SK-N-SH (cell line): ENCODE results near the gene ARID1A. TPM values are rescaled to one million over a fixed set of nuclear protein-coding genes. Genes with fewer than 3 reads are reported as not detected.

ENCODE experiments used
- CTCF ChIA-PET: fragments of 300-600, 350-600 bp; formaldehyde crosslinking; extraction: SDS; loops from one replicate; lab custom pipeline; 2021; lab: Yijun Ruan, JAX
- POLR2A ChIA-PET: fragments of 350-600 bp; sonication (Branson Sonifier 250); formaldehyde crosslinking; extraction: SDS; loops from one replicate; lab custom pipeline; 2020; ENCODE audit warnings: antibody characterized with exemption, inconsistent platforms; lab: Yijun Ruan, JAX
- DNase-seq: peaks from one replicate; pipeline ENCODE4 v3.0.0; 2012
- H2AFZ ChIP-seq: fragments of 200-600 bp; sonication (generic); 2 replicates; pipeline ENCODE4 v1.8.1; 2016; ENCODE audit warnings: antibody characterized with exemption, mild to moderate bottlenecking, low read depth
- H3F3A ChIP-seq: fragments of 200-600 bp; sonication (generic); replicated peaks from 2 replicates; pipeline ENCODE3; 2016; ENCODE audit warnings: antibody characterized with exemption, mild to moderate bottlenecking; ENCODE audit not compliant: insufficient read depth
- H3K27ac ChIP-seq, 2 experiments: fragments of 200-500 bp in 1 of 2; fragments of 200-600 bp in 1 of 2; sonication (Bioruptor generic) in 1 of 2; sonication (generic), shearing (Covaris generic) in 1 of 2; 2 replicates each; pipeline versions ENCODE4 v1.5.1 to v1.6.1; 2014 to 2016; ENCODE audit warnings: low read depth in 2 of 2, inconsistent platforms in 1 of 2, low read length in 1 of 2, mild to moderate bottlenecking in 1 of 2, mixed read lengths in 1 of 2
- H3K27me3 ChIP-seq: fragments of 200-600 bp; sonication (generic), shearing (Covaris generic); 2 replicates; pipeline ENCODE4 v1.6.1; 2016; ENCODE audit warnings: mixed run types; ENCODE audit not compliant: insufficient read depth
- H3K36me3 ChIP-seq, 2 experiments: fragments of 200-500 bp in 1 of 2; fragments of 200-600 bp in 1 of 2; sonication (Bioruptor generic) in 1 of 2; sonication (generic) in 1 of 2; replicated peaks in 1 of 2; 2 replicates each; pipeline versions ENCODE3 to v1.5.1; 2014 to 2016; ENCODE audit warnings: low read length in 1 of 2, mild to moderate bottlenecking in 1 of 2; ENCODE audit not compliant: insufficient read depth in 2 of 2, control insufficient read depth in 1 of 2
- H3K4me1 ChIP-seq, 2 experiments: fragments of 200-500 bp in 1 of 2; fragments of 200-600 bp in 1 of 2; sonication (Bioruptor generic) in 1 of 2; sonication (generic), shearing (Covaris generic) in 1 of 2; 2 replicates each; pipeline versions ENCODE4 v1.5.1 to v1.6.1; 2014 to 2016; ENCODE audit warnings: low read depth in 1 of 2, low read length in 1 of 2, mixed run types in 1 of 2; ENCODE audit not compliant: insufficient read depth in 2 of 2, control insufficient read depth in 1 of 2
- H3K4me2 ChIP-seq: fragments of 200-600 bp; sonication (generic), shearing (Covaris generic); 2 replicates; pipeline ENCODE4 v1.6.1; 2017; ENCODE audit warnings: mixed run types
- H3K4me3 ChIP-seq, 2 experiments: fragments of 200-500 bp in 1 of 2; fragments of 200-600 bp in 1 of 2; sonication (Bioruptor generic) in 1 of 2; sonication (generic), shearing (Covaris generic) in 1 of 2; 2 replicates each; pipeline versions ENCODE4 v1.5.1 to v1.8.1; 2014 to 2016; ENCODE audit warnings: low read depth in 2 of 2, inconsistent platforms in 1 of 2, low read length in 1 of 2, mild to moderate bottlenecking in 1 of 2, mixed read lengths in 1 of 2, moderate library complexity in 1 of 2
- H3K79me2 ChIP-seq: fragments of 200-600 bp; sonication (generic); 2 replicates; pipeline ENCODE4 v1.8.1; 2017; ENCODE audit warnings: mild to moderate bottlenecking; ENCODE audit not compliant: insufficient read depth
- H3K9ac ChIP-seq: fragments of 200-600 bp; sonication (generic); 2 replicates; pipeline ENCODE4 v1.6.1; 2017; ENCODE audit warnings: mixed run types
- H3K9me2 ChIP-seq: fragments of 200-600 bp; sonication (generic); 2 replicates; pipeline ENCODE4 v1.6.1; 2017; ENCODE audit warnings: mixed run types
- H3K9me3 ChIP-seq: fragments of 200-600 bp; sonication (generic); 2 replicates; pipeline ENCODE4 v1.6.1; 2017; ENCODE audit warnings: mixed run types, mild to moderate bottlenecking, moderate library complexity
- H4K20me1 ChIP-seq: fragments of 200-600 bp; sonication (generic); 2 replicates; pipeline ENCODE4 v1.6.1; 2017; ENCODE audit warnings: mild to moderate bottlenecking, mixed run types; ENCODE audit not compliant: insufficient read depth
- CHD2 ChIP-seq: fragments of 150-350 bp; IDR thresholded peaks from 2 replicates; pipeline ENCODE4 v1.6.1; 2018; ENCODE audit warnings: low read length; ENCODE audit not compliant: partially characterized antibody
- CTCF ChIP-seq: fragments of 200-600 bp; sonication (generic); IDR thresholded peaks from 2 replicates; pipeline ENCODE4 v1.6.1; 2017; ENCODE audit warnings: antibody characterized with exemption, mild to moderate bottlenecking, moderate library complexity
- ELF1 ChIP-seq: IDR thresholded peaks from 2 replicates; pipeline ENCODE4 v1.4.0; 2012
- EP300 ChIP-seq, 2 experiments: IDR thresholded peaks; 2 replicates each; pipeline versions ENCODE4 v1.4.0 to v1.6.1; 2012; ENCODE audit warnings: borderline replicate concordance in 1 of 2, low read depth in 1 of 2, low read length in 1 of 2
- FOSL2 ChIP-seq: IDR thresholded peaks from 2 replicates; pipeline ENCODE4 v1.4.0; 2012; ENCODE audit warnings: low read depth, mild to moderate bottlenecking, moderate library complexity, borderline replicate concordance
- FOXM1 ChIP-seq: IDR thresholded peaks from 2 replicates; pipeline ENCODE4 v1.4.0; 2012; ENCODE audit warnings: low read depth, mild to moderate bottlenecking
- GABPA ChIP-seq: IDR thresholded peaks from 2 replicates; pipeline ENCODE4 v1.4.0; 2012; ENCODE audit warnings: low read depth, mild to moderate bottlenecking
- GATA2 ChIP-seq: sonication (generic); formaldehyde crosslinking; IDR thresholded peaks from 2 replicates; pipeline ENCODE4 v1.5.0; 2020; ENCODE audit warnings: mild to moderate bottlenecking, missing genetic modification reagents
- JUND ChIP-seq: IDR thresholded peaks from 2 replicates; pipeline ENCODE4 v1.4.0; 2012
- MEF2A ChIP-seq: IDR thresholded peaks from 2 replicates; pipeline ENCODE4 v1.4.0; 2012; ENCODE audit warnings: low read depth, borderline replicate concordance
- NRF1 ChIP-seq: IDR thresholded peaks from 2 replicates; pipeline ENCODE4 v1.6.1; 2012; ENCODE audit warnings: low read depth, mild to moderate bottlenecking, low read length
- POLR2AphosphoS5 ChIP-seq: IDR thresholded peaks from 2 replicates; pipeline ENCODE4 v1.6.1; 2012; ENCODE audit warnings: low read depth, low read length
- RAD21 ChIP-seq: IDR thresholded peaks from 2 replicates; pipeline ENCODE4 v1.6.1; 2012; ENCODE audit warnings: mild to moderate bottlenecking, low read length
- REST ChIP-seq: IDR thresholded peaks from 2 replicates; pipeline ENCODE4 v1.6.1; 2012; ENCODE audit warnings: mild to moderate bottlenecking, low read depth, low read length, moderate library complexity
- RFX5 ChIP-seq: IDR thresholded peaks from 2 replicates; pipeline ENCODE4 v1.6.1; 2012; ENCODE audit warnings: mild to moderate bottlenecking, improper control_type of control experiment, low read length
- SIN3A ChIP-seq: IDR thresholded peaks from 2 replicates; pipeline ENCODE4 v1.6.1; 2012; ENCODE audit warnings: low read depth, mild to moderate bottlenecking, low read length, moderate library complexity, borderline replicate concordance
- SMC3 ChIP-seq: IDR thresholded peaks from 2 replicates; pipeline ENCODE4 v1.6.1; 2012; ENCODE audit warnings: low read depth, low read length, improper control_type of control experiment
- TCF12 ChIP-seq: IDR thresholded peaks from 2 replicates; pipeline ENCODE4 v1.4.0; 2012
- USF2 ChIP-seq: fragments of 150-350 bp; IDR thresholded peaks from 2 replicates; pipeline ENCODE4 v1.6.1; 2017; ENCODE audit warnings: antibody characterized with exemption, low read length, low read depth, borderline replicate concordance
- YY1 ChIP-seq: IDR thresholded peaks from 2 replicates; pipeline ENCODE4 v1.4.0; 2012; ENCODE audit warnings: low read depth, mild to moderate bottlenecking
- WGBS: methylation state at CpG from one replicate; pipeline ENCODE4 v1.1.6; 2017; ENCODE audit warnings: low lambda C conversion rate; 5-methylcytosine and 5-hydroxymethylcytosine counted together
- polyA plus RNA-seq, 3 experiments: library from polyadenylated mRNA; depleted of rRNA; stranded (reverse); fragments of >200 nt; gene quantifications; 2 replicates each; pipeline ENCODE4 v1.2.3, GENCODE V29; 2012

The ARID1A gene
- polyA plus RNA-seq, 1 of the 3 experiments (the other 2 are of a cell fraction) = 26.5 TPM

- peaks cover 96% of the 10 kb centered on the region for H4K20me1 ChIP-seq
- H3K36me3 ChIP-seq = peaks cover 38 to 45% of the 10 kb centered on the region in 2 experiments
- H3K9ac ChIP-seq = no peak overlapping the region
- POLR2A ChIA-PET = no interaction called here
- H3F3A ChIP-seq = peaks cover 19% of the 10 kb centered on the region
- no peak for DNase-seq
- TF ChIP-seq USF2 = no peak
- no peak for TF ChIP-seq SMC3
- TF ChIP-seq SIN3A = no peak
- TF ChIP-seq EP300 (IDR thresholded peaks at IDR 0.05; ENCODE audit: borderline replicate concordance in 1 of 2, low read depth in 1 of 2, low read length in 1 of 2) = no peak
- no peak for TF ChIP-seq CTCF
- TF ChIP-seq POLR2AphosphoS5 = no peak
- no peak for TF ChIP-seq JUND
- peaks cover 100% of the 10 kb centered on the region for H3K79me2 ChIP-seq
- no peaks in the 10 kb centered on the region for H3K27me3 ChIP-seq
- no peak overlapping the region for H3K27ac ChIP-seq
- 90% methylated on average over 1 of the region's 1 CpG for WGBS
- no peaks in the 10 kb centered on the region for H3K9me3 ChIP-seq
- H3K4me1 ChIP-seq = peaks cover 24 to 32% of the 10 kb centered on the region in 2 experiments; a peak in 3 of 4 replicates
- H3K4me3 ChIP-seq = no peak overlapping the region
- no peak overlapping the region for H3K4me2 ChIP-seq
- H2AFZ ChIP-seq = no peak overlapping the region
- CTCF ChIA-PET = interaction anchor here (0.9 to 2.7 kb wide), 3 partner anchors 14 to 126 kb away, joined by 3 to 9 read pairs (median 3); no protein-coding TSS in a partner anchor
- no peaks in the 10 kb centered on the region for H3K9me2 ChIP-seq
These were observed 32.8 kb downstream of the ARID1A start for GRCh38 chr1:26728645-26729044.

GRCh38 chr1:26729633-26730032 lies 33.8 kb downstream of the ARID1A start:
- CTCF ChIA-PET = interaction anchor here (1.1 to 2.7 kb wide), 3 partner anchors 15 to 127 kb away, joined by 3 to 9 read pairs (median 3); no protein-coding TSS in a partner anchor
- DNase-seq = no peak
- H3K4me1 ChIP-seq = peaks cover 15 to 23% of the 10 kb centered on the region in 2 experiments; a peak in 3 of 4 replicates
- H3K36me3 ChIP-seq = peaks cover 46 to 54% of the 10 kb centered on the region in 2 experiments
- POLR2A ChIA-PET = no interaction called here
- no peak overlapping the region for H3K4me2 ChIP-seq
- peaks cover 100% of the 10 kb centered on the region for H3K79me2 ChIP-seq
- H3K27me3 ChIP-seq = no peaks in the 10 kb centered on the region
- H3K9me3 ChIP-seq = no peaks in the 10 kb centered on the region
- no peak overlapping the region; a peak in 1 of 4 replicates for H3K27ac ChIP-seq
- H3K4me3 ChIP-seq = no peak overlapping the region
- 100% methylated on average over 6 of the region's 12 CpGs for WGBS
- peaks cover 93% of the 10 kb centered on the region for H4K20me1 ChIP-seq
- no peak overlapping the region for H2AFZ ChIP-seq
- no peak overlapping the region for H3K9ac ChIP-seq
- H3F3A ChIP-seq = peaks cover 10% of the 10 kb centered on the region
- H3K9me2 ChIP-seq = no peaks in the 10 kb centered on the region
- TF ChIP-seq GABPA (no peak), SMC3 (no peak), RAD21 (no peak), GATA2 (CRISPR knock-in tag) (no peak), RFX5 (no peak), CHD2 (no peak), NRF1 (no peak), JUND (no peak), MEF2A (no peak), YY1 (no peak), TCF12 (no peak), ELF1 (no peak), REST (no peak), FOSL2 (no peak), CTCF (no peak), FOXM1 (no peak), EP300 (IDR thresholded peaks at IDR 0.05; ENCODE audit: borderline replicate concordance in 1 of 2, low read depth in 1 of 2, low read length in 1 of 2) (no peak)
